GM21786 (cell line): ENCODE results near the gene SGO2.
"Not testable (repeated sequence)": the region's sequence is repeated elsewhere in the genome, so short reads cannot be mapped to it uniquely, and the experiment has no call there.

Source experiments
- ATAC-seq: cut with Tn5 transposase; IDR thresholded peaks from one replicate; pipeline ENCODE4 v1.9.1; 2021; ENCODE audit not compliant: unreplicated experiment

SGO2 gene

DNA sequence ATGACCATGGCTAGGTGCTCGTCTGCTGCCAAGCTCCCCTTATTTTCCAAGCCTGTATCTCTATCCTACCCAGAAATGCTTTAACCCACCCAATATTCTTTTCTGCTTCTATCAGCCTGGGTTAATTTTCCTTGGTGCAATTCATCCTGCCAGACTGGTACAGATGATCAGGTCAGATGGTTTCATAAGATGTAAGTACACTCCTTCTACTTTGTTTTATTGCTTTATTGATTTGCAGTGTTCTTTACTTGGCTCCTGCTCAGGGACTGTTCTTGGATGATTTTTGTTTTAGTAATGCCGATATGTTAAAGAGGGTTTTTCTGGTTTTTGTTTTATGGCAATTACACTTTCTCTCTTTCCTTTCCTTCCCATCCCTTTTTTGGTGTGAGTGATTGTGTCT is 2.4 kb upstream of the SGO2 start:
- no peak for ATAC-seq

GRCh38 chr2:200525066-200525465 is 941 bp upstream of the SGO2 start:
- no peak for ATAC-seq

DNA sequence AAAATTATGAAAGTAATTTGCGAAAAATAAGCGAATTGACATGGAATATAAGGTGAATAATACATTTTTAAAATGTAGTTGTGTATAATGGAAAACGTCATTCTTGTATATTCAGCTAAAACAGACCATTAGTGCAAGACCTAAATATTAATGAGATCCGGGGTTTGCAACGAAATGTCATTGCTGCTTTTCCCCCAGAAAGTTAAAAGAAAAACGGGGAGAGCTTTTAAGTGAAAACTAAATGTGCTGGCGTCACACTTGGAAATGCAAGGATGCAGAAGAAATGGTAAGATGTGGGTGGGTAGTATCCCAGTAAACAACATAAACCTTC is 491 bp upstream of the SGO2 start:
- ATAC-seq, result no peak

DNA sequence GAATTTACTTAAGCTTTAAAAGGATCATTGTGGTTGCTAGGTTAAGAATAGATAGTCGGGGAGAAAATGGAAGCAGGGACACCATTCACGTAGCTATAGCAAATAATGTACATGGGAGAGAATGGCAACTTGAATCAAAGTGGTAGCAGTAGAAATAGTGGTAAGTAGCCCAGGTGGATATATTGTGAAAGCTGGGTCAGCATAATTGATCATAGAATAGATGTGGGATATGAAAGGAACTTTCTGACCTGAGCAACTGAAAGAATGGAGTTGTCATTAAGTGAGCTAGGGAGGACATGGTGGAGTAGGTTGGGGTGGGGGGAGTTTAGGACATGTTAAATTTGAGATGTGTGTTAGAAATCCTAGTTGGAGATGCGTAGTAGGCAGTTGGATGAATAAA is 2.2 kb downstream of the SGO2 start:
- ATAC-seq, result no peak

- ATAC-seq, result no peak
Observed at GRCh38 chr2:200533754-200534153, 7.7 kb downstream of the SGO2 start.

- ATAC-seq, result no peak
Observed at GRCh38 chr2:200534572-200534971, 8.6 kb downstream of the SGO2 start.

DNA sequence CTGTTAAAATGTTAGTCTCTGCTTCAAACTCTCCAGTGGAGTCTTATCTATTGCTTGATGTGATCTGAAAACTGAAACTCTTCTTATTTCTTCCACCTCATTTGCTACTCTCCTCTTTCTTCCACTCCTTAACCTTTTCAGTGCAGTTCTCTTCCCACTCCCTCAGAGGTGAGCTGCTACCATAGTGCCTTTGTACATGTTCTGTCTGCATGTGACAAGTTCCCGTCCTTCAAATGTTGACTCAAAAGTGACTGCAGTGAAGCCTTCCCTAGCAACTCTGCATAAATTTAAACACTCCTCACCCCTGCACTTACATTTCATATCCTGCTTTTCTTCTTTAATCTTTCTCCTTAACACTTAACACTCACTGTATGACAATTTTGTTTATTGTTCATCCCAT is 12.1 kb downstream of the SGO2 start:
- ATAC-seq, result no peak

- ATAC-seq, result no peak
Observed at GRCh38 chr2:200540793-200541192, 14.8 kb downstream of the SGO2 start.

- ATAC-seq, result not testable (repeated sequence)
Observed at GRCh38 chr2:200566596-200566995, 40.6 kb downstream of the SGO2 start.

DNA sequence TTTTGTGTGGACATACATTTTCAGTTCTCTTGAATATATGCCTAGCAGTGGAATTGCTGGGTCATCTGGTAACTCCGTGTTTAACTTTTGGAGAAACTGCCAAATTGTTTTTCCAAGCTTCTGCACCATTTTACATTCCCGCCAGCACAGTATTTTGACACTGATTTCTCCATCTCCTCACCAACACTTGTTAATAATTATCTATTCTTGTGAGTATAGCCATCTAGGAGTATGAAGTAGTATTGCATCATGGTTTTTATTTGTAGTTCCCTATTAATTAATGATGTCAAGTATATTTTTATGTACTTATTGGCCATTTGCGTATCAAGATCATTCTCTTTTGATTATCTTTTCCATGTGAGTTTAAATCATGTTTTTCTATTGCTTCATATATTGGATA is 41.9 kb downstream of the SGO2 start:
- ATAC-seq, result no peak

DNA sequence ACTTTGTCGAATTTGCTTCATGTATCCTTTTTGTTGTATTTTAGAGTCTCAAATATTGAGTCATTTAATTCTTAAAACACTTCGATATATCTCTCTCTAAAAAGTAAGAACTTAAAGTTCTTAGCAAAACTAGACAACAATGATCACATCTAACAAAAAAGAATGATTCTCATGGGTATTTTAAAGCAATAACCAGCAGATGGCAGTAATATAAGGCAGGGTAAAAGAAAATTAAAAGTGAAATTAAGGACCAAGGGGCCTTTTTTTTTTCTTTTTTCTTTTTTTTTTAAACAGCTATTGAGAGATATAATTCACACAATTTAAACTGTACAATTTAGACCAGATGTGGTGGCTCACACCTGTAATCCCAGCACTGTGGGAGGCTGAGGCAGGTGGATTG is 50.0 kb downstream of the SGO2 start:
- no peak for ATAC-seq

- no peak for ATAC-seq
Observed at GRCh38 chr2:200577027-200577426, 51.0 kb downstream of the SGO2 start.

- ATAC-seq, result no peak
Observed at GRCh38 chr2:200578778-200579177, 52.8 kb downstream of the SGO2 start.

- no peak for ATAC-seq
Observed at GRCh38 chr2:200584639-200585038, 58.6 kb downstream of the SGO2 start.

GRCh38 chr2:200585340-200585729 is 59.3 kb downstream of the SGO2 start:
- no peak for ATAC-seq

GRCh38 chr2:200585730-200586643 is 60.0 kb downstream of the SGO2 start, which contains the start of gene AOX1:
AOX1 (plus strand) TSS chr2:200586014; CDS start chr2:200586109, 95 bp downstream.
- ATAC-seq, result peak; percentile 57

GRCh38 chr2:200586644-200586975 is 60.6 kb downstream of the SGO2 start:
- no peak for ATAC-seq

DNA sequence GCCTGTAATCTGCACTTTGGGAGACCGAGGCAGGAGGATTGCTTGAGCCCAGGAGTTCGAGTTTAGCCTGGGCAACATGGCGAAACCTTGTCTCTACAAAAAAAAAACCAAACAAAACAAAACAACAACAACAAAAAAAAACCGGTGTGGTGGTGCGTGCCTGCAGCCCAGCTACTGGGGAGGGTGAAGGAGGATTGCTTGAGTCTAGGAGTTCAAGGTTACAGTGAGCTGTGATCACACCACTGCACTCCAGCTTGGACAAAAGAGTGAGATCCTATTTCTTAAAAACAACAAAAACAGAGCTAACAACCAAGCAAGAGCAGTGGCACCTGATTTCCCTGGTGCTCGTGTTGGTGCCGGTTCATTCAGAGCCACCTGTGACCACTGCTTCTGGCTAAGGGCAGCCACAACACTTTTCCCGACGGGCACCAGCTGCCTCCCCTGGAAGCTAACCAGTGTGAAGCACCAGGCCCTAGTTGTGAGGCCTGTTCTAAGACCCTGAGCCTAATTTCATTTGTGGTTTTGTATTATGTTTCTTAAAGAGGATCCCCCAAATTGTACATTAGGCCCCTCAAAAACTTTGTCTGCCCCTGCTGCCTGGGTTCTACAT is 61.1 kb downstream of the SGO2 start:
- no peak for ATAC-seq

- ATAC-seq, result no peak
Observed at GRCh38 chr2:200588076-200588678, 62.2 kb downstream of the SGO2 start.

DNA sequence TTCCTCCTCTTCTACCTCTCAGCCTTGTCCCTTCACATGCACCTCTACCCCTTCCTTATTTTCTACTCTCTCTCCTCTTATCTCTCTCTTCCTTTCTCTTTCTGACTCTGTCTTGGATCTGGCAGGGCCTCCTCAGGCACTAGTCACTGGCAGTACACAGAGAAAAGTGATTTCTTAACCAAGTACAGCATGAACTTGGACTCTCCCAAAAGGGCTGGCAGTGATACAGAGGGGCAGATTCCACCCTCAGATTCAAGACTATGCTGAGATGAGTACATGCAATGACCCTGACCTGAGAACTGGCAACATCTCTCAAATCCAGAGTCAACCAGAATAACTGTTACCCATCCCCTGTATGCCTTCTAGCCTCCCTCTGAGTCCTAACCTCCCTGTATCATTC is 64.1 kb downstream of the SGO2 start:
- ATAC-seq, result no peak

- no peak for ATAC-seq
Observed at GRCh38 chr2:200591308-200591707, 65.3 kb downstream of the SGO2 start.

GRCh38 chr2:200592406-200593075 is 66.5 kb downstream of the SGO2 start:
- ATAC-seq, result no peak
